Activated CD4-positive, alpha-beta T cell treated with anti-CD3 and anti-CD28 coated beads, Interleukin-2, amount 50 U/mL, for 24 hours (primary cell): ENCODE measurements around the gene PCGF3.
"Not testable (repeated sequence)": the region's sequence is repeated elsewhere in the genome, so short reads cannot be mapped to it uniquely, and the experiment has no call there.

Source experiments
- DNase-seq, 2 donors: peaks; one replicate each; pipeline ENCODE4 v3.0.0-alpha.2; 2020; ENCODE audit warnings: low read depth in 1 of 2, low spot score in 1 of 2

The PCGF3 gene

GRCh38 chr4:703336-704197 is 2.1 kb upstream of the PCGF3 start:
- DNase-seq, result no peak

DNA sequence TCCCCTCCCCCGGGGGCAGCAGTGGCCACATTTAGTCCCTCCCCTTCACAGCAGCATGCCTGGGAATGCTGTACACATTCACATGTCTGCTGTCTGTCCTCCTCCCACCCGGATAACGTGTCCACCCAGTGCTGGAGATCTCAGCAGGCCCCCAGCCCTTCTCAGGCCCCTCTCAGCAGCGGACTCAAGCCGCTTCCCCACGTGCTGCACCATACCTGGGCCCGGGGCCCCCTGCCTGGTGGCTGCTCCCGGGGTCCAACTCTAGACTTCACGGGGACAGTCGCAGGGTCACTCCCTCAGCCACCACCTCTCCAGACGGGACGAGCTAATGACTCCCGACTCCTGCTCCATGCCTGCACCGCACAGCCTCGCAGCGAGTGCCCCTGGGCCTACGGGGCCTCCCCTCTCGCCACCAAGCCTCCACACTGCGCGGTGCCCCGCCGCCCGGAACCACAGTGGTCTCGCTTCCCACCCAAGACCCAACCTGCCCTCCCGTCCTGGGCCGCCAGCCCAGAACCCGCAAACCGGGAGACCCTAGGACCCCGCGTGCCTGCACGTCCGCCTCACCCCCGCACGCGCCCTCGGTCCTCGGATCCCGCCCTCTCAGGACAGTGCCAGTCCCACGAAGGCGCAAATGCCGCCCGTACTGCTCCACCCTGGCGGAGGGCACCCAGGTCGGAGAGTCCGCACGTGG is 1.3 kb upstream of the PCGF3 start:
- DNase-seq, result no peak

DNA sequence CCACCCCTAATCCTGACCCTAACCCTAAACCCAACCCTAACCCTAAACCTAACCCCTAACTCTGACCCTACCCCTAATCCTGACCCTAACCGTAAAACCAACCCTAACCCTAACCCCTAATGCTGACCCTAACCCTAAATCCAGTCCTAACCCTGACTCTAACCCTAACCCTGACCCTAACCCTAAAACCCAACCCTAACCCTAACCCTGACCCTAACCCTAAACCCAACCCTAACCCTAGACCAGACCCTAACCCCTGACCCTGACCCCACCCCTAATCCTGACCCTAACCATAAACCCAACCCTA is 708 bp upstream of the PCGF3 start:
- DNase-seq, result no peak

DNA sequence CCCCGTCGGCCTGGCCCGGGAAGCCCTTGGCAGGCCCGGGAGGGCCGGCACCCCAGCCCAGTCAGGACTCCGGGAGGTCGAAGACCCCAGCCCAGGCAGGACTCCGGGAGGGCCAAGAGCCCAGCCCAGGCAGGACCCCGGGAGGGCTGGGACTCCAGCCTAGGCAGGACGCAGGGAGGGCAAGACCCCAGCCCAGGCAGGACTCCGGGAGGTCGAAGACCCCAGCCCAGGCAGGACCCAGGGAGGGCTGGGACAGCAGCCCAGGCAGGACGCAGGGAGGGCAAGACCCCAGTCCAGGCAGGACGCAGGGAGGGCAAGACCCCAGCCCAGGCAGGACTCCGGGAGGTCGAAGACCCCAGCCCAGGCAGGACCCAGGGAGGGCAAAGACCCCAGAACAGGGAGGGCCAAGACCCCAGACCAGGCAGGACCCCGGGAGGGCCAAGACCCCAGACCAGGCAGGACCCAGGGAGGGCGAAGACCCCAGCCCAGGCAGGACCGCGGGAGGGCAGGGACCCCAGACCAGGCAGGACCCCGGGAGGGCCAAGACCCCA is 526 bp downstream of the PCGF3 start:
- DNase-seq, result not testable (repeated sequence)

GRCh38 chr4:706834-707598 is 1.4 kb downstream of the PCGF3 start:
- DNase-seq, result no peak

DNA sequence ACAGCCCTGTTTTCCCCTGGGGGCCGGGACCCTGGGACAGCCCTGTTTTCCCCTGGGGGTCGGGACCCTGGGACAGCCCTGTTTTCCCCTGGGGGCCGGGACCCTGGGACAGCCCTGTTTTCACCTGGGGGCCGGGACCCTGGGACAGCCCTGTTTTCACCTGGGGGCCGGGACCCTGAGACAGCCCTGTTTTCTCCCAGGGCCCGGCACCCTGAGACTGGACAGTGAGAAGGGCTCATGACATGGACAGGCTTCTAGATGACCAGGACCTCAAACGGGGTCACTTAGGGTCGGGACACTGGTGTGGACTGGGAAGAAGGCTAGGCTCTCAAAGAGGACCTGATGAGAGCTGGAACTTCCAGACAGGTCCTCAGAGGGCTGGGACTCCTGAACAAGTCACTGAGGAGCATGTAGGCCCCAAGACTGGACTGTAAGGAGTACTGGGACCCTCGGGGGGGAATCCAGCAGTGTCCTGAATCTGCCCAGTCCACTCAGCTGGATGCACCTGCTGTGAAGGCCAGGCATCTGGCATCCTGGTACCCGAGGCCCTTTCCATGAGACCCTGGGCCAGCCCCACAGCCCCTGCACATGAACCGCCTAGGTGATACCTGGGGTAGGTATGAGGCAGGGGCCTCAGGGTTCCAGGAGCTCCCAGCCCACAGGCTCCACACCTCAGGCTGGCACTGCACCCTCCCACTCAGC is 2.4 kb downstream of the PCGF3 start:
- DNase-seq, result no peak

DNA sequence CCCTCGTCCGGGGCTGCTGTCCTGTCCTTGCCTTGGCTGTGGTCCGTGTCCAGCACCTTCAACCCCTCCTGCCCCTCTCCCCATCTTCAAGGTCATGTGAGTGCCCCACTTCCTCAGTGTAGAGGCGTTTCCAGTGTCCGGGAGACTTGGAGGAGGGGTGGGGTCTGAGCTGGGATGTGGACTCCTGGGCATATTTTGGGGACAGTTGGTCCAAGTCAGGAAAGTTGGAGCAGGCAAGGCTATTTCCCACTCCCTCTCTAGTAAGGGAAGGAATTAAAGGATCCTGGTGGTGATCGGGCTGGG is 3.0 kb downstream of the PCGF3 start:
- no peak for DNase-seq

- no peak for DNase-seq
Observed at GRCh38 chr4:709348-709747, 3.7 kb downstream of the PCGF3 start.

DNA sequence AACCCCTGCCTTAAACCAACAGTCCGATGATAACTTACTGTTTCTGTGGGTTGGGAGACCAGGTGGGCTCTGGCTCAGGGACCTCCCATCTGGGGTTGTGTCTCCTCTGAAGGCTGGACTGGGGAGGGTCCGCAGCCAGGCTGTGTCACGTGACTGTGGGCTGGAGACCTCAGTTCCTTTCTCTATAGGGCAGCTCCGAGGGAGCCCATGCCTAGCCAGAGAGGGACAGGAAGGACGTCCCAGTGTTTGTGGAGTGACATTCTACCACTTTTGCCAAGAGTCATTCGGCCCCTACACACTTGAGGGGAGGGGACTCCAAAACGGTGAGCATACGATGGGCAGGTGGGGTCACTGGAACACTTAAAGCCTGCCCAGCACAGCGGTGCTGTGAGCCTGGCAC is 4.5 kb downstream of the PCGF3 start:
- no peak for DNase-seq

- DNase-seq, result no peak
Observed at GRCh38 chr4:710916-711315, 5.3 kb downstream of the PCGF3 start.

DNA sequence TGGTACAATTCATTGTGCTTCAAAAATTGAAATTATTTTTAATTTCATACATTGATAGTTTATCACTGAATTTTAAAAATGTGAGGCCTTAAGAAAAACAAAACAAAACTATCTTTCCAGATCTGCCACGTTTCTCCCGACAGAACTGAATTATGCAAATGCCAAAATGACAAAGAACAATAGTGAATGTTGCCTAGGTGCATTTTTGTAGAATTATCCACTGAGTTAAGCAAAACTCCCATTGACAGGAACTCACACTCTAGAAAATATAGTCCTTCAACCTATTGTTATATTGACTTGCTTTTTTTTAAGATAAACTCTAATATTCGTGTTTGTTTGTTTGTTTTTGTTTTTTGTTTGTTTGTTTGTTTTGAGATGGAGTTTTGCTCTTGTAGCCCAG is 6.5 kb downstream of the PCGF3 start:
- no peak for DNase-seq

DNA sequence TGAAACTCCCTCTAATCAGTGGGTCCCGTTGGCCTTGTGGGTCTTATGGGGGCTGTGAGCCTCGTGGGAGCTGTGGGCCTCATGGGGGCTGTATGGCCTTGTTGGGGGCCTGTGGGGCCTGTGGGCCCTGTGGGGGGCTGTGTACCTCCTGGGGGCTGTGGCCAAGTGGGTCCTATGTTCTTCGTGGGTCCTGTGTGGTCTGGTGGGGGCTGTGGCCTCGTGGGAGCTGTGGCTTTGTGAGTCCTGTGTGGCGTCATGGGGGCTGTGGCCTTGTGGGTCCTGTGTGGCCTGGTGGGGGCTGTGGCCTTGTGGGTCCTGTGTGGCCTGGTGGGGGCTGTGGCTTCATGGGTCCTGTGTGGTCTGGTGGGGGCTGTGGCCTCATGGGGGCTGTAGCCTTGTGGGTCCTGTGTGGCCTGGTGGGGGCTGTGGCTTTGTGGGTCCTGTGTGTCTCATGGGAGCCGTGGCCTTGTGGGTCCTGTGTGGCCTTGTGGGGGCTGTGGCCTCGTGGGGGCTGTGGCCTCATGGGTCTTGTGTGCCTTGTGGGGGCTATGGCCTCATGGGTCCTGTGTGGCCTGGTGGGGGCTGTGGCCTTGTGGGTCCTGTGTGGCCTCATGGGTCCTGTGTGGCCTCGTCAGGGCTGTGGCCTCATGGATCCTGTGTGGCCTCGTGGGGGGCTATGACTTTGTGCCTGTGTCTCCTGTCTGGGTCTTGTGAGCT is 7.4 kb downstream of the PCGF3 start:
- DNase-seq, result no peak

DNA sequence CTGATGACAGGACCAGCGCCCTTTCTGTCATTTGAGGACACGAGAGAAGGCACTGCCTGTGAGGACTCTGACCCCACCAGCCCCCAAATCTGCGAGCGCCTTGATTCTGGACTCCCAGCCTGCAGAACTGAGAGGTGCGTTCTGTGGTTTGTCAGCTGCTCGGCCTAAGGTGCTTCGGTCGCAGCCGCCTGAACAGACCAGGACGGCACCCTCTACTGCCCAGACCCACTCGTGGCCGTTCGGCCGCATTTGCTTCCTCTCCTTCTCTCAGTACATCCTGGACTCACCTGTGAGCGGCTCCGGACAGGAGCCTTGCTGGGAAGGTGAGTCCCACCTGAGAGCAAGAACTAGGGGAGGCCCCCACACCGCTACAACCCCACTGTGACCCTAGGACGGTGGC is 8.5 kb downstream of the PCGF3 start:
- DNase-seq, result no peak

DNA sequence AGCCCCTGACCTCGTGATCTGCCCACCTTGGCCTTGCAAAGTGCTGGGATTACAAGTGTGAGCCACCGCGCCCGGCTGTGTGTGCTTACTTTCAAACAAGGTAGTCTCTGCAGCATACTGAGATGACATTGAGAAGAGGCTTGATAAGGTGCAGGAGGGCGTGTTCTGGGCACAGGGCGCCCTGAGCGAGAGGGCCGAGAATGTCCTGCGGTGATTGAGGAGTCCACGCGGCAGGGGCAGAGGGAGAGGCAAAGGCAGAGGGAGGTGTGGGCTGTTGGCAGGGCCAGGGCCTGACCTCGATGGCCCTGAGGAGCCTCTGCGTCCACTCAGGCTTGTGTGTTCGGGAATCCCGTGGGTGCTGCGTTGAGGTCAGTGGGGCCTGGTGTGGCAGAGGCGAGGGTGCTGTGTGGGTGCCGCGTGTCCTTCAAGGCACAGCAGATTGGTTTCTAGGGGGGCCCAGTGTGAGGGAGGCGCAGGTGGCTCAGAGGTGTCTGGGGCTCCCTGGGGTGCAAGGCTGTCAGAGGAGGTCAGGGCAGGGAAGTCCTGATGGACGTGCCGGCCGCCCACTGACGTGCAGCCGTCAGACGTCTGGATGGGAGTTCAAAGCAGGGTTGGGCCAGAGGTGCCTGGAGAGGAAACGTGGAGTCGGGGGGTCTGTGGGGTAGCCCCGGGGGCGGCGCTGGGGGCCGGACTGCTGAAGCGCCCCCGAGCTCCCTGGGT is 12.1 kb downstream of the PCGF3 start:
- no peak for DNase-seq

DNA sequence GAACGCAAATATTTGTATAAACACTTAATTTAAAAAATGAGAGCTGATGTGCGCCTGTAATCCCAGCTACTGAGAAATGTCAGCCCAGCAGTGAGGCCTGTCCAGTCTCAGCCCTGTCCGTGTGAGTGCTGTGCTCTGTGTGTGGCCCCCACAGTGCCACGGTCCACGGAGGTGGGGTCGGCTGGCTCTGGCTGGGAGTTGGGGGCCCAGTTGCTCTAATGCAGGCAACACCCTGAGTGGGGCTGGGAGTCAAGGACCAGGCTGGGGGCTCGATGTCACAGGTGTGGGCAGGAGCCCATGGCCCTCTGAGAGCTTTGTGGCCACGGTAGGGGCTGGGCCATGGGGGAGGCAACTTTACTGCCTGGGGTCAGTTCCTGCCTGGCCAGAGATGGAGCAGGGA is 12.8 kb downstream of the PCGF3 start:
- no peak for DNase-seq

- DNase-seq, result no peak
Observed at GRCh38 chr4:720111-720860, 14.7 kb downstream of the PCGF3 start.

- no peak for DNase-seq
Observed at GRCh38 chr4:721261-722168, 15.9 kb downstream of the PCGF3 start.

GRCh38 chr4:722169-722725 is 16.6 kb downstream of the PCGF3 start:
- no peak for DNase-seq
